DMS53 treated with DMSO at 0.1 percent for 48 hours (cell line): ENCODE results near the gene NPAS4.

ENCODE experiments used
- DNase-seq: peaks from one replicate; lab custom pipeline; 2025; ENCODE audit not compliant: unreplicated experiment; lab: John Stamatoyannopoulos, UW

NPAS4 gene

DNA sequence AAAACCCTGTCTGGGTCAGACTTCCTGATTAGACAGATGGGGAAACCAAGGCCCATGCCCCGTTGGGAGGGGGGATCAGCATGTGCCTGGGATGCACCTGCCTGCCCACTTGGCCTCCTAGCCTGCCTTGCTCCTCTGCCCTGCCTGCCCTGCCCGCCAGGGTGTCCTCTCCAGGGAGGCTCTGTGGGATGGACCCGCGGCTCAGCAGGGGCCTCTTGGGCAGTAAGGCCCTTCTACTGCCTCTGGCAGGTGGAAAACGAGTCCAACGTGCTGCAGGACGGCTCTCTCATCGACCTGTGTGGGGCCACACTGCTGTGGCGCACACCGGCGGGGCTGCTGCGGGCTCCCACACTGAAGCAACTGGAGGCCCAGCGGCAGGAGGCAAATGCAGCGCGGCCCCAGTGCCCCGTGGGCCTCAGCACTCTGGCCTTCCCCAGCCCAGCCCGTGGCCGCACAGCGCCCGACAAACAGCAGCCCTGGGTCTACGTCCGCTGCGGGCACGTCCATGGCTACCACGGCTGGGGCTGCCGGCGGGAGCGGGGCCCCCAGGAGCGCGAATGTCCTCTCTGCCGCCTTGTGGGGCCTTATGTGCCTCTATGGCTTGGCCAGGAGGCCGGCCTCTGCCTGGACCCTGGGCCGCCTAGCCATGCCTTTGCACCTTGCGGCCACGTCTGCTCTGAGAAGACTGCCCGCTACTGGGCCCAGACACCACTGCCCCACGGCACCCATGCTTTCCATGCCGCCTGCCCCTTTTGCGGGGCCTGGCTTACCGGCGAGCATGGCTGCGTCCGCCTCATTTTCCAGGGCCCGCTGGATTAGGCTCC is 54.7 kb downstream of the NPAS4 start:
- no peak for DNase-seq
